CD4-positive, CD25-positive, alpha-beta regulatory T cell (primary cell): ENCODE results near the gene NLRP6. TPM values are rescaled to one million over a fixed set of nuclear protein-coding genes. Genes with fewer than 3 reads are reported as not detected.

Experiments used
- ATAC-seq, 2 donors: fragments of 150-1000 bp; cut with Tn5 transposase; one replicate each; pipeline ENCODE4 v1.10.0; 2021; ENCODE audit warnings: low read depth in 2 of 2, moderate number of reproducible peaks in 2 of 2, moderate library complexity in 1 of 2
- DNase-seq, 3 donors: peaks; one replicate each; pipeline versions ENCODE4 v3.0.0 to v3.0.0-alpha.2; 2012 to 2022; ENCODE audit warnings: mixed read lengths in 1 of 3
- H3K27ac ChIP-seq: one replicate; pipeline ENCODE4 v1.7.0; 2013; ENCODE audit warnings: mild to moderate bottlenecking, low read length; ENCODE audit not compliant: insufficient read depth, poor library complexity, severe bottlenecking
- H3K27me3 ChIP-seq: one replicate; pipeline ENCODE4 v1.7.0; 2013; ENCODE audit warnings: low read length; ENCODE audit not compliant: control insufficient read depth, insufficient read depth
- H3K36me3 ChIP-seq: one replicate; pipeline ENCODE4 v1.7.0; 2013; ENCODE audit warnings: mild to moderate bottlenecking, low read length, moderate library complexity; ENCODE audit not compliant: control insufficient read depth, insufficient read depth
- H3K4me1 ChIP-seq: 2 replicates; pipeline ENCODE4 v1.7.0; 2013; ENCODE audit warnings: mild to moderate bottlenecking, low read length; ENCODE audit not compliant: insufficient read depth, control insufficient read depth, poor library complexity, severe bottlenecking
- H3K4me3 ChIP-seq: one replicate; pipeline ENCODE4 v1.7.0; 2013; ENCODE audit warnings: low read depth, mild to moderate bottlenecking, low read length, moderate library complexity
- H3K9me3 ChIP-seq, 2 experiments: 1 replicate in 1 of 2; 2 replicates in 1 of 2; pipeline ENCODE4 v1.7.0; 2013; ENCODE audit warnings: low read length in 2 of 2, mild to moderate bottlenecking in 1 of 2, moderate library complexity in 1 of 2; ENCODE audit not compliant: control insufficient read depth in 2 of 2
- H3K27ac Mint-ChIP-seq, 3 donors: one replicate each; pipeline ENCODE4 v1.8.0; 2020 to 2022; ENCODE audit warnings: mild to moderate bottlenecking in 3 of 3, mixed read lengths in 3 of 3, moderate library complexity in 2 of 3
- H3K27me3 Mint-ChIP-seq: one replicate; pipeline ENCODE4 v1.8.0; 2022; ENCODE audit warnings: mild to moderate bottlenecking, mixed read lengths
- H3K36me3 Mint-ChIP-seq: one replicate; pipeline ENCODE4 v1.8.0; 2020; ENCODE audit warnings: mixed read lengths
- H3K4me1 Mint-ChIP-seq, 4 donors: one replicate each; pipeline ENCODE4 v1.8.0; 2020 to 2022; ENCODE audit warnings: mixed read lengths in 4 of 4, mild to moderate bottlenecking in 1 of 4
- H3K4me3 Mint-ChIP-seq, 4 donors: one replicate each; pipeline ENCODE4 v1.8.0; 2020 to 2022; ENCODE audit warnings: mild to moderate bottlenecking in 4 of 4, mixed read lengths in 4 of 4, moderate library complexity in 3 of 4
- H3K9me3 Mint-ChIP-seq, 7 donors: one replicate each; pipeline ENCODE4 v1.8.0; 2020 to 2022; ENCODE audit warnings: mixed read lengths in 7 of 7, mild to moderate bottlenecking in 3 of 7, moderate library complexity in 2 of 7
- polyA plus RNA-seq, 4 donors: library from polyadenylated mRNA; unstranded; fragments of 300-500 nt; fragmentation: Illumina TruSeq; gene quantifications; one replicate each; pipeline ENCODE4 v1.2.3, GENCODE V29; 2021
- total RNA-seq: library from RNA; stranded (reverse); gene quantifications from one replicate; pipeline ENCODE4 v1.2.3, GENCODE V29; 2022

Gene NLRP6
- total and polyA plus RNA-seq, 5 donors from 2014 or later = 0.36 to 4.0 (median 1.8) TPM

- Mint-ChIP-seq H3K36me3 (peaks cover 14% of the 10 kb centered on the region), H3K27ac (no peak overlapping the region), H3K4me3 (peak overlapping the region in 3 of 4 donors; percentile 59 to 73 (median 71)), H3K9me3 (peaks cover 0 to 1% (median 0%) of the 10 kb centered on the region in 7 donors), H3K27me3 (peaks cover 63% of the 10 kb centered on the region), H3K4me1 (peaks cover 5 to 53% (median 15%) of the 10 kb centered on the region in 4 donors)
- peak in 1 of 2 donors; percentile 29 for ATAC-seq
- no peak for DNase-seq
- Histone ChIP-seq H3K36me3 (no peaks in the 10 kb centered on the region), H3K27me3 (peaks cover 16% of the 10 kb centered on the region), H3K4me1 (peaks cover 48% of the 10 kb centered on the region), H3K4me3 (no peak overlapping the region), H3K27ac (no peak overlapping the region), H3K9me3 (no peaks in the 10 kb centered on the region)
Measured at GRCh38 chr11:279040-279965, 1.1 kb downstream of the NLRP6 start.

DNA sequence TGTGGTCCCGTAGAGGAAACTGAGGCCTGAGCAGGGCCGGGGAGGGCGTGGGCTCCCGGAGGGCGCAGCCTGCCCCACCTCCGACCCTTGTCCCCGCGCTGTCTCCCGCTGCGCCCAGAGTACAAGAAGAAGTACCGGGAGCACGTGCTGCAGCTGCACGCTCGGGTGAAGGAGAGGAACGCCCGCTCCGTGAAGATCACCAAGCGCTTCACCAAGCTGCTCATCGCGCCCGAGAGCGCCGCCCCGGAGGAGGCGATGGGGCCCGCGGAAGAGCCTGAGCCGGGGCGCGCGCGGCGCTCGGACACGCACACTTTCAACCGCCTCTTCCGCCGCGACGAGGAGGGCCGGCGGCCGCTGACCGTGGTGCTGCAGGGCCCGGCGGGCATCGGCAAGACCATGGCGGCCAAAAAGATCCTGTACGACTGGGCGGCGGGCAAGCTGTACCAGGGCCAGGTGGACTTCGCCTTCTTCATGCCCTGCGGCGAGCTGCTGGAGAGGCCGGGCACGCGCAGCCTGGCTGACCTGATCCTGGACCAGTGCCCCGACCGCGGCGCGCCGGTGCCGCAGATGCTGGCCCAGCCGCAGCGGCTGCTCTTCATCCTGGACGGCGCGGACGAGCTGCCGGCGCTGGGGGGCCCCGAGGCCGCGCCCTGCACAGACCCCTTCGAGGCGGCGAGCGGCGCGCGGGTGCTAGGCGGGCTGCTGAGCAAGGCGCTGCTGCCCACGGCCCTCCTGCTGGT, 1.9 kb downstream of the NLRP6 start:
- no peak overlapping the region for H3K27ac Mint-ChIP-seq
- H3K9me3 ChIP-seq = no peaks in the 10 kb centered on the region
- peaks cover 63% of the 10 kb centered on the region for H3K27me3 Mint-ChIP-seq
- peaks cover 16% of the 10 kb centered on the region for H3K27me3 ChIP-seq
- ATAC-seq = peak; percentile 36 to 46
- peaks cover 14% of the 10 kb centered on the region for H3K36me3 Mint-ChIP-seq
- H3K27ac ChIP-seq = no peak overlapping the region
- peak in 2 of 3 donors; percentile 39 to 51 for DNase-seq
- H3K36me3 ChIP-seq = no peaks in the 10 kb centered on the region
- H3K4me1 ChIP-seq = peaks cover 48% of the 10 kb centered on the region
- peaks cover 0 to 1% (median 0%) of the 10 kb centered on the region in 7 donors for H3K9me3 Mint-ChIP-seq
- no peak overlapping the region for H3K4me3 ChIP-seq
- peaks cover 5 to 55% (median 13%) of the 10 kb centered on the region in 4 donors for H3K4me1 Mint-ChIP-seq
- peak overlapping the region in 3 of 4 donors; percentile 73 to 90 (median 90) for H3K4me3 Mint-ChIP-seq

DNA sequence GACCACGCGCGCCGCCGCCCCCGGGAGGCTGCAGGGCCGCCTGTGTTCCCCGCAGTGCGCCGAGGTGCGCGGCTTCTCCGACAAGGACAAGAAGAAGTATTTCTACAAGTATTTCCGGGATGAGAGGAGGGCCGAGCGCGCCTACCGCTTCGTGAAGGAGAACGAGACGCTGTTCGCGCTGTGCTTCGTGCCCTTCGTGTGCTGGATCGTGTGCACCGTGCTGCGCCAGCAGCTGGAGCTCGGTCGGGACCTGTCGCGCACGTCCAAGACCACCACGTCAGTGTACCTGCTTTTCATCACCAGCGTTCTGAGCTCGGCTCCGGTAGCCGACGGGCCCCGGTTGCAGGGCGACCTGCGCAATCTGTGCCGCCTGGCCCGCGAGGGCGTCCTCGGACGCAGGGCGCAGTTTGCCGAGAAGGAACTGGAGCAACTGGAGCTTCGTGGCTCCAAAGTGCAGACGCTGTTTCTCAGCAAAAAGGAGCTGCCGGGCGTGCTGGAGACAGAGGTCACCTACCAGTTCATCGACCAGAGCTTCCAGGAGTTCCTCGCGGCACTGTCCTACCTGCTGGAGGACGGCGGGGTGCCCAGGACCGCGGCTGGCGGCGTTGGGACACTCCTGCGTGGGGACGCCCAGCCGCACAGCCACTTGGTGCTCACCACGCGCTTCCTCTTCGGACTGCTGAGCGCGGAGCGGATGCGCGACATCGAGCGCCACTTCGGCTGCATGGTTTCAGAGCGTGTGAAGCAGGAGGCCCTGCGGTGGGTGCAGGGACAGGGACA, 2.7 kb downstream of the NLRP6 start:
- H3K4me3 ChIP-seq = peak overlapping the region; percentile 37
- peaks cover 14% of the 10 kb centered on the region for H3K36me3 Mint-ChIP-seq
- no peaks in the 10 kb centered on the region for H3K36me3 ChIP-seq
- peak overlapping the region; percentile 68 to 90 (median 82) for H3K4me3 Mint-ChIP-seq
- peak overlapping the region in 1 of 3 donors; percentile 14 for H3K27ac Mint-ChIP-seq
- DNase-seq (peak in 2 of 3 donors; percentile 44 to 56), ATAC-seq (peak; percentile 42 to 54)
- peaks cover 16% of the 10 kb centered on the region for H3K27me3 ChIP-seq
- peaks cover 5 to 60% (median 12%) of the 10 kb centered on the region in 4 donors for H3K4me1 Mint-ChIP-seq
- H3K9me3 ChIP-seq = no peaks in the 10 kb centered on the region
- H3K27ac ChIP-seq = no peak overlapping the region
- H3K4me1 ChIP-seq = peaks cover 48% of the 10 kb centered on the region
- H3K9me3 Mint-ChIP-seq = peaks cover 0 to 1% (median 0%) of the 10 kb centered on the region in 7 donors
- H3K27me3 Mint-ChIP-seq = peaks cover 67% of the 10 kb centered on the region

DNA sequence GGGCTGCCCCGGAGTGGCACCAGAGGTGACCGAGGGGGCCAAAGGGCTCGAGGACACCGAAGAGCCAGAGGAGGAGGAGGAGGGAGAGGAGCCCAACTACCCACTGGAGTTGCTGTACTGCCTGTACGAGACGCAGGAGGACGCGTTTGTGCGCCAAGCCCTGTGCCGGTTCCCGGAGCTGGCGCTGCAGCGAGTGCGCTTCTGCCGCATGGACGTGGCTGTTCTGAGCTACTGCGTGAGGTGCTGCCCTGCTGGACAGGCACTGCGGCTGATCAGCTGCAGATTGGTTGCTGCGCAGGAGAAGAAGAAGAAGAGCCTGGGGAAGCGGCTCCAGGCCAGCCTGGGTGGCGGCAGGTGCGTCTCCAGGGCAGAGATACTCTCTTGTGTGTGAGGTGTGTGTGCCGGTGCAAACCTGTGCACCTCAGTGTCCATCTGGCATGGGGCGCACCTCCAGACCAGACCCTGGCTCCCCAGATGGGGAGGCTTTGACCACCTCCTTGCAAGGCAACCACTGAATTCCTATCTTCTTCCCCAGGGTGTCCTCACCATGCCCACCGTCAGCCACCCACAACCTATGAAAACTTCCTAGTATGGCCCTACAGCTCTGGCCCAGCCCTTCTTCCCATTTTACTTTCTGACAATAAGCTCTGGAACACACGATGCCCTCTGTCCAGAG, 3.4 kb downstream of the NLRP6 start:
- Histone ChIP-seq H3K9me3 (no peaks in the 10 kb centered on the region), H3K4me3 (peak overlapping the region; percentile 7), H3K27me3 (peaks cover 16% of the 10 kb centered on the region), H3K4me1 (peaks cover 50% of the 10 kb centered on the region), H3K36me3 (no peaks in the 10 kb centered on the region), H3K27ac (no peak overlapping the region)
- Mint-ChIP-seq H3K4me3 (peak overlapping the region; percentile 68 to 90 (median 82)), H3K9me3 (peaks cover 0 to under 1% (median 0%) of the 10 kb centered on the region in 7 donors), H3K27ac (no peak overlapping the region), H3K4me1 (peaks cover 2 to 62% (median 12%) of the 10 kb centered on the region in 4 donors), H3K27me3 (peaks cover 67% of the 10 kb centered on the region), H3K36me3 (peaks cover 6% of the 10 kb centered on the region)
- ATAC-seq (no peak), DNase-seq (no peak)

DNA sequence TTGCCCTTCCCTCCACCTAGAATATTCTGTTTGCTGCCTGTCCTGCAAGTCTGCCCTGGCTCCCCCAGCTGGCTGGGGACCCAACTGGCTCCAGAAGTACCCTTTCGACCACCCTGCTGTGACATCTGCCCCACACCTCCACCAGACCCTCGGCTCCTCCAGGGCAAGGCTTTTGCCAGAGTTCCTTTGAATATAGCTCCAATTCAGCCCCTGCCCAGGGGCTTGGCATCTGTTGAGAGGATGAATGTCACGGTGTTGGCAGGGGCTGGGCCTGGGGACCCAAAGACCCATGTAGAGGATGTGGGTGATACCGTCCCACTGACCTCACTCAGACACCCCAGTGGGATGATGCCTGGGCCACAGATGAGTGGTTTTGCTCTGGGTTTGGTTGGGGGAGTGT, 4.0 kb downstream of the NLRP6 start:
- Mint-ChIP-seq H3K4me1 (peaks cover 0 to 63% (median 15%) of the 10 kb centered on the region in 4 donors), H3K36me3 (peaks cover 4% of the 10 kb centered on the region), H3K9me3 (no peaks in the 10 kb centered on the region), H3K27ac (no peak overlapping the region), H3K27me3 (peaks cover 67% of the 10 kb centered on the region), H3K4me3 (peak overlapping the region; percentile 59 to 90 (median 79))
- Histone ChIP-seq H3K27me3 (peaks cover 16% of the 10 kb centered on the region), H3K9me3 (no peaks in the 10 kb centered on the region), H3K4me1 (peaks cover 54% of the 10 kb centered on the region), H3K27ac (no peak overlapping the region), H3K36me3 (no peaks in the 10 kb centered on the region), H3K4me3 (no peak overlapping the region)
- no peak for ATAC-seq
- DNase-seq = no peak

DNA sequence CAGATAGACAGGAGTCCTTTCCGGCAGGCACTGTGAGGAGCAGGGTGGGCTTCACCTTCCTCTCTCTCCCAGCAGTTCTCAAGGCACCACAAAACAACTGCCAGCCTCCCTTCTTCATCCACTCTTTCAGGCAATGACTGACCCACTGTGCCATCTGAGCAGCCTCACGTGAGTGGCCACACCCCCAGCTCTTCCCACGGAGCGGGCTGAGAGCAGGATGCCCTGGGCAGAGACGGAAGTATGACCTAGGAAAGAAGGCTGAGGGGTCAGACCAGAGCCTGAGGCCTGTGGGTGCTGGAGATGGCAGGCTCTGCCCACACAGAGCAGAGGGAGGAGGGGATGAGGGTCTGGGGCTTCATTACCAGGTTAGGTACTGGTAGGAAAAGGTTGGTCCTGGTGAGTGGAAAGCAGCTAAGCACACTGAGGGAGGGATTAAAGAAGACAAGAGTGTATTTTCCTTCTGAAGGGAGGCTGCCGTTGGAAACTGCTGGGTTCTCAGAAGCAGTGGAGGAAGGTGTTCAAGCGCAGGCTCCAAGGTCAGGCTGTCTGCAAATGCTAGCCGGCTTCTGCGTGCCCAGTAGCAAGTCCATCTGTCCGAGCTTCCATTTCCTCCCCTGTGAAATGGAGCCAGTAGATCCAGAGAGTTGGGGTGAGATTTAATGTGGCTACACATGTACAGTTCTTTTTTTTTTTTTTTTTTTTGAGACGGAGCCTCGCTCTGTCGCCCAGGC, 4.6 kb downstream of the NLRP6 start:
- Histone ChIP-seq H3K27me3 (peaks cover 12% of the 10 kb centered on the region), H3K4me1 (peaks cover 58% of the 10 kb centered on the region), H3K27ac (no peak overlapping the region), H3K4me3 (no peak overlapping the region), H3K9me3 (no peaks in the 10 kb centered on the region), H3K36me3 (no peaks in the 10 kb centered on the region)
- H3K27me3 Mint-ChIP-seq = peaks cover 62% of the 10 kb centered on the region
- H3K9me3 Mint-ChIP-seq = no peaks in the 10 kb centered on the region
- H3K36me3 Mint-ChIP-seq = peaks cover 4% of the 10 kb centered on the region
- DNase-seq (no peak), ATAC-seq (no peak)
- H3K4me1 Mint-ChIP-seq = peaks cover 0 to 61% (median 11%) of the 10 kb centered on the region in 4 donors
- H3K4me3 Mint-ChIP-seq = peak overlapping the region; percentile 68 to 90 (median 86)
- peak overlapping the region in 2 of 3 donors; percentile 29 to 46 for H3K27ac Mint-ChIP-seq
